ENCODE data around the gene CSNK2A3.

GRCh38 chr11:11349870-11350337 is 3.1 kb downstream of the CSNK2A3 start:
- TF ChIP-seq EZH2 (IDR thresholded peaks at IDR 0.05; ENCODE audit: borderline replicate concordance, low read depth, low read length, poor library complexity, severe bottlenecking): no peak
- no peak for TF ChIP-seq CTCF (conservative IDR thresholded peaks at IDR 0.05; ENCODE audit: low read depth, low read length)
